ENCODE results near the gene SNX30. TPM values are rescaled to one million over a fixed set of nuclear protein-coding genes. Genes with fewer than 3 reads are reported as not detected.

SNX30 gene
- total RNA-seq, 4 donors from 2014 or later: 4.8 to 10.2 (median 9.3) TPM

DNA sequence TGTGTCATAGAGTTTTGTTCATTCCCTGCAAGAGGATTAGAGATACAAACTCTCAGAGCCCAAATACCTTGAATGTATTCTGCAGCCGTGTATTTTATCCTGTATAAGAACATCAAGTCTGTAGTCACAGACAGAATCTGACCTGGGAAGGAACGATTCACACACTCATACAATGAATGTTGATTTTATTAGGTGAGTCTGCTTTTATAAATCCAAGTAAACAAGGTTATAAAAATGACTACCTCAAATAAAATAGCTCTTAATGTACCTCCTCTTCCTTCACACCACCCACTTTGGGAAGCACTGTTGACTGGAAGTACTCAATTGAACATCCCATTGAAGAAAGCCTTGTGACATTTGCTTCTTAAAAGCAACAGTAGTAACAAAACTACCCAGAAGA lies 128.2 kb downstream of the SNX30 start:
- Histone ChIP-seq H3K4me1 (peaks cover 0 to 11% (median 0%) of the 10 kb centered on the region in 3 donors), H3K9me3 (no peaks in the 10 kb centered on the region), H3K36me3 (peaks cover 0 to 33% (median 0%) of the 10 kb centered on the region in 3 donors), H3K4me3 (no peak overlapping the region), H3K27ac (no peak overlapping the region), H3K27me3 (no peaks in the 10 kb centered on the region)
- no peak for DNase-seq
- WGBS, 2 donors: 64 to 68% methylated on average over 2 of the region's 2 CpGs
- no peak for TF ChIP-seq POLR2A (IDR thresholded peaks at IDR 0.05)
- no peak for TF ChIP-seq CTCF (IDR thresholded peaks at IDR 0.05)
- intact Hi-C loops (cut with DNase I): no loop called here

DNA sequence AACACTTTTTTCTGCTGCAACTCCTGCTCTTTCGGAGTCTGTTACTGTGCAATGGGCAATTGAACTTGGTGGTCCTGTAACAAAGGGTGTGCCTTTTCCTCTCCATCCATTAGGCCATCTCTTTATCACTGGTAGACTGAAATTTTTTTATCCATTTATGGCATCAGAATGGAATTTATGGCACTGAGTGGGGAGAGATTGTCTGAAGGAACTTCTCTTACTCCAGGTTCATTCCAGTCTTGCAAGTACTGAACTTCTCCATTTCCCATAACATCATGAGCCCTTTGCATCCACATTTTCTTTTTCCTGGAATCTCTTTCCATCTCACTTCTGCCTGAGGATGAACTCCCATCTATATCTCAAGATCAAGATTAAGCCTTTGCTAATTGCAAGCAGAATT lies 130.1 kb downstream of the SNX30 start:
- intact Hi-C loops (cut with DNase I): no loop called here
- no peak for DNase-seq
- H3K36me3 ChIP-seq: peaks cover 0 to 30% (median 0%) of the 10 kb centered on the region in 3 donors
- WGBS, 2 donors: 94 to 100% methylated on average over 1 of the region's 1 CpG
- TF ChIP-seq CTCF (IDR thresholded peaks at IDR 0.05): no peak
- TF ChIP-seq POLR2A (IDR thresholded peaks at IDR 0.05): no peak
- H3K9me3 ChIP-seq: no peaks in the 10 kb centered on the region
- no peak overlapping the region for H3K27ac ChIP-seq
- no peaks in the 10 kb centered on the region for H3K27me3 ChIP-seq
- no peak overlapping the region for H3K4me3 ChIP-seq
- H3K4me1 ChIP-seq: peaks cover 0 to 27% (median 0%) of the 10 kb centered on the region in 3 donors

DNA sequence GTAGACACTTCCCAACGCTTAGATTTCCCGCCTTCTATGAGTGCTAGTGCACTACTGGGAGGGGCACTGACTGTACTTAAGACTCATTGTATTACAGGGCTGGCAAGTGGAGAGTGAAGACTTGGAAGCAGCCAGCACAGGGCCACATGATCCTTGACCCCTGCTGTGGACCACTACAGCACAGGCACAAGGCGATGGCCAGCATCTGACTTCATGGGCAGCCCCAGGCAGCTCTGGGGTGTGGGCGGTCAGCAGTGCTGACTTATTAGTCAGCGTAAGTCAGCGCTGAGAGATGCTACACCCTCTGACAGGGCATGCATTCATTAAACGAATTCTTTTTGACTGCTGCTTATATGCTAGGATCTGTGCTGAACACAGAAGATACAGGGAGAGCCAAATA lies 130.8 kb downstream of the SNX30 start:
- Histone ChIP-seq H3K9me3 (no peaks in the 10 kb centered on the region), H3K27ac (peak overlapping the region in 2 of 4 donors; percentile 41 to 60), H3K27me3 (no peaks in the 10 kb centered on the region), H3K4me1 (peaks cover 0 to 27% (median 0%) of the 10 kb centered on the region in 3 donors), H3K36me3 (peaks cover 0 to 25% (median 0%) of the 10 kb centered on the region in 3 donors), H3K4me3 (no peak overlapping the region)
- WGBS, 2 donors: 72 to 79% methylated on average over 5 to 7 of the region's 7 CpGs
- DNase-seq: no peak
- TF ChIP-seq CTCF (IDR thresholded peaks at IDR 0.05): no peak
- no peak for TF ChIP-seq POLR2A (IDR thresholded peaks at IDR 0.05)
- intact Hi-C loops (cut with DNase I): no loop called here

GRCh38 chr9:112884101-112884500 lies 133.5 kb downstream of the SNX30 start:
- WGBS, 2 donors: 22 to 28% methylated on average over 4 to 6 of the region's 6 CpGs
- Histone ChIP-seq H3K27me3 (peaks cover 0 to 4% (median 0%) of the 10 kb centered on the region in 4 donors), H3K4me3 (no peak overlapping the region), H3K27ac (peak overlapping the region in 1 of 4 donors; percentile 63), H3K36me3 (peaks cover 0 to 4% (median 0%) of the 10 kb centered on the region in 3 donors), H3K4me1 (peaks cover 0 to 27% (median 0%) of the 10 kb centered on the region in 3 donors), H3K9me3 (no peaks in the 10 kb centered on the region)
- TF ChIP-seq POLR2A (IDR thresholded peaks at IDR 0.05) (no peak), CTCF (IDR thresholded peaks at IDR 0.05) (no peak)
- intact Hi-C loops (cut with DNase I): no loop called here
- no peak for DNase-seq

GRCh38 chr9:112884721-112885120 lies 134.2 kb downstream of the SNX30 start:
- TF ChIP-seq CTCF (IDR thresholded peaks at IDR 0.05) (no peak), POLR2A (IDR thresholded peaks at IDR 0.05) (no peak)
- DNase-seq: no peak
- WGBS, 2 donors: 66 to 81% methylated on average over 5 of the region's 5 CpGs

More at GRCh38 chr9:112884721-112885120, 134.2 kb downstream of the SNX30 start:
- Histone ChIP-seq H3K4me3 (no peak overlapping the region), H3K36me3 (no peaks in the 10 kb centered on the region), H3K27ac (peak overlapping the region in 3 of 4 donors; percentile 1 to 63 (median 6)), H3K4me1 (peaks cover 0 to 27% (median 0%) of the 10 kb centered on the region in 3 donors), H3K27me3 (peaks cover 0 to 10% (median 2%) of the 10 kb centered on the region in 4 donors), H3K9me3 (no peaks in the 10 kb centered on the region)
- intact Hi-C loops (cut with DNase I): no loop called here

Measured in esophagus squamous epithelium (tissue), 5 donors.